GM23248 (cell line): ENCODE measurements around the gene PKD1L1. TPM values are rescaled to one million over a fixed set of nuclear protein-coding genes. Genes with fewer than 3 reads are reported as not detected.

Experiments
- DNase-seq: peaks from one replicate; pipeline ENCODE4 v3.0.0-alpha.2; 2015
- H2AFZ ChIP-seq: fragments of 200-600 bp; sonication (generic); 2 replicates; pipeline ENCODE4 v1.6.1; 2016; ENCODE audit warnings: antibody characterized with exemption
- H3F3A ChIP-seq: fragments of 200-600 bp; sonication (generic); 2 replicates; pipeline ENCODE4 v1.6.1; 2016; ENCODE audit warnings: mild to moderate bottlenecking, antibody characterized with exemption, mixed run types; ENCODE audit not compliant: insufficient read depth
- H3K27ac ChIP-seq: fragments of 200-600 bp; sonication (generic); 2 replicates; pipeline ENCODE4 v1.5.1; 2016; ENCODE audit warnings: mild to moderate bottlenecking
- H3K27me3 ChIP-seq: fragments of 200-600 bp; sonication (generic); replicated peaks from 2 replicates; pipeline ENCODE4 v1.6.1; 2016; ENCODE audit warnings: mild to moderate bottlenecking; ENCODE audit not compliant: insufficient read depth
- H3K36me3 ChIP-seq: fragments of 200-600 bp; sonication (generic); 2 replicates; pipeline ENCODE4 v1.6.1; 2016; ENCODE audit warnings: low read depth, mild to moderate bottlenecking
- H3K4me1 ChIP-seq: fragments of 200-600 bp; sonication (generic); 2 replicates; pipeline ENCODE4 v1.6.1; 2016; ENCODE audit warnings: mild to moderate bottlenecking; ENCODE audit not compliant: insufficient read depth
- H3K4me2 ChIP-seq: fragments of 200-600 bp; sonication (generic); one replicate; pipeline ENCODE4 v1.6.1; 2016; ENCODE audit warnings: mild to moderate bottlenecking; ENCODE audit not compliant: unreplicated experiment
- H3K4me3 ChIP-seq: fragments of 200-600 bp; sonication (generic); 2 replicates; pipeline ENCODE4 v1.5.1; 2016; ENCODE audit warnings: mild to moderate bottlenecking
- H3K79me2 ChIP-seq: fragments of 200-600 bp; sonication (generic); 2 replicates; pipeline ENCODE4 v1.6.1; 2016; ENCODE audit warnings: mild to moderate bottlenecking; ENCODE audit not compliant: insufficient read depth
- H3K9ac ChIP-seq: fragments of 200-600 bp; sonication (generic); 2 replicates; pipeline ENCODE4 v1.6.1; 2016; ENCODE audit warnings: mild to moderate bottlenecking
- H3K9me2 ChIP-seq: fragments of 200-600 bp; sonication (generic); 2 replicates; pipeline ENCODE4 v1.6.1; 2016; ENCODE audit warnings: mixed run types, mild to moderate bottlenecking, moderate library complexity; ENCODE audit not compliant: insufficient read depth
- H3K9me3 ChIP-seq: fragments of 200-600 bp; sonication (generic); one replicate; pipeline ENCODE4 v1.6.1; 2017; ENCODE audit warnings: low read depth
- H4K20me1 ChIP-seq: fragments of 200-600 bp; sonication (generic); 2 replicates; pipeline ENCODE4 v1.6.0; 2016; ENCODE audit not compliant: insufficient read depth
- EZH2 ChIP-seq: fragments of 200-600 bp; sonication (generic); IDR thresholded peaks from 2 replicates; pipeline ENCODE4 v1.6.1; 2018; ENCODE audit warnings: antibody characterized with exemption, mild to moderate bottlenecking; ENCODE audit not compliant: insufficient read depth, poor library complexity, severe bottlenecking
- EZH2phosphoT487 ChIP-seq: fragments of 200-600 bp; sonication (generic); IDR thresholded peaks from 2 replicates; pipeline ENCODE4 v1.6.1; 2018; ENCODE audit warnings: antibody characterized with exemption, moderate library complexity, mild to moderate bottlenecking, low read depth; ENCODE audit not compliant: insufficient read depth
- WGBS, 2 experiments: methylation state at CpG; one replicate each; pipeline ENCODE4 v1.1.6; 2015 to 2017; ENCODE audit warnings: low lambda C conversion rate in 2 of 2, low coverage in 1 of 2; ENCODE audit errors: missing lambda C conversion rate in 2 of 2; 5-methylcytosine and 5-hydroxymethylcytosine counted together
- in situ Hi-C: fragments of 300-500 bp; cut with MboI; formaldehyde crosslinking; loops from 2 replicates; pipeline ENCODE4 v1.15.0; 2020
- polyA plus RNA-seq: library from polyadenylated mRNA; unstranded; fragments of >200 nt; fragmentation: Nextera tagmentation; extraction: Ambion mirVana; gene quantifications from 2 replicates; pipeline ENCODE4 v1.2.1, GENCODE V29; 2016
- total RNA-seq: library from RNA; depleted of rRNA; stranded (reverse); fragments of >200 nt; shearing (Covaris generic); gene quantifications from 2 replicates; pipeline ENCODE4 v1.2.3, GENCODE V29; 2014

Gene PKD1L1
- total and polyA plus RNA-seq, 2 experiments from 2014 or later, result 0.06 to 0.11 TPM

GRCh38 chr7:47901542-47901941 is 46.7 kb downstream of the PKD1L1 start:
- no peaks in the 10 kb centered on the region for H3K9me2 ChIP-seq
- H3K9me3 ChIP-seq, result no peaks in the 10 kb centered on the region
- 70 to 74% methylated on average over 11 of the region's 11 CpGs for WGBS, 2 experiments
- H3K4me2 ChIP-seq, result no peak overlapping the region
- peaks cover 9% of the 10 kb centered on the region for H3K4me1 ChIP-seq
- H3K4me3 ChIP-seq, result no peak overlapping the region
- no peak overlapping the region for H3K9ac ChIP-seq
- H3K79me2 ChIP-seq, result no peaks in the 10 kb centered on the region
- H3K27me3 ChIP-seq, result no peaks in the 10 kb centered on the region
- DNase-seq, result peak; percentile 65
- TF ChIP-seq EZH2phosphoT487 (no peak), EZH2 (no peak)
- no peaks in the 10 kb centered on the region for H3K36me3 ChIP-seq
- in situ Hi-C loops, result no loop called here
- H3F3A ChIP-seq, result no peaks in the 10 kb centered on the region
- H2AFZ ChIP-seq, result no peak overlapping the region
- H4K20me1 ChIP-seq, result no peaks in the 10 kb centered on the region
- H3K27ac ChIP-seq, result no peak overlapping the region

GRCh38 chr7:47897831-47898230 is 50.4 kb downstream of the PKD1L1 start:
- no peak overlapping the region for H3K4me3 ChIP-seq
- no peaks in the 10 kb centered on the region for H3K27me3 ChIP-seq
- H3K9me3 ChIP-seq, result no peaks in the 10 kb centered on the region
- TF ChIP-seq EZH2 (no peak), EZH2phosphoT487 (no peak)
- H3K4me2 ChIP-seq, result no peak overlapping the region
- no peaks in the 10 kb centered on the region for H3K9me2 ChIP-seq
- no peak overlapping the region for H3K9ac ChIP-seq
- H3K27ac ChIP-seq, result no peak overlapping the region
- no peak overlapping the region for H2AFZ ChIP-seq
- peaks cover 9% of the 10 kb centered on the region for H3K4me1 ChIP-seq
- no peaks in the 10 kb centered on the region for H3K36me3 ChIP-seq
- no peak for DNase-seq
- no peaks in the 10 kb centered on the region for H4K20me1 ChIP-seq
- no peaks in the 10 kb centered on the region for H3F3A ChIP-seq
- no peaks in the 10 kb centered on the region for H3K79me2 ChIP-seq
- 63 to 64% methylated on average over 4 of the region's 4 CpGs for WGBS, 2 experiments
- in situ Hi-C loops, result no loop called here

GRCh38 chr7:47896809-47897423 is 51.4 kb downstream of the PKD1L1 start:
- no peaks in the 10 kb centered on the region for H3K27me3 ChIP-seq
- no peak overlapping the region for H3K4me3 ChIP-seq
- peaks cover 6% of the 10 kb centered on the region for H3K4me1 ChIP-seq
- no peaks in the 10 kb centered on the region for H3K79me2 ChIP-seq
- no peak overlapping the region for H3K27ac ChIP-seq
- no peaks in the 10 kb centered on the region for H4K20me1 ChIP-seq
- no peaks in the 10 kb centered on the region for H3K36me3 ChIP-seq
- no peaks in the 10 kb centered on the region for H3K9me3 ChIP-seq
- 61 to 66% methylated on average over 9 of the region's 9 CpGs for WGBS, 2 experiments
- TF ChIP-seq EZH2phosphoT487, result no peak
- no peak for TF ChIP-seq EZH2
- DNase-seq, result no peak
- in situ Hi-C loops, result no loop called here
- H3F3A ChIP-seq, result no peaks in the 10 kb centered on the region
- no peak overlapping the region for H3K9ac ChIP-seq
- no peaks in the 10 kb centered on the region for H3K9me2 ChIP-seq
- no peak overlapping the region for H2AFZ ChIP-seq
- no peak overlapping the region for H3K4me2 ChIP-seq

- in situ Hi-C loops, result no loop called here
- WGBS, 2 experiments, result 98 to 100% methylated on average over 2 of the region's 2 CpGs
- TF ChIP-seq EZH2phosphoT487 (no peak), EZH2 (no peak)
- Histone ChIP-seq H3K9me3 (no peaks in the 10 kb centered on the region), H3K9ac (no peak overlapping the region), H3K79me2 (no peaks in the 10 kb centered on the region), H3F3A (no peaks in the 10 kb centered on the region), H3K27ac (no peak overlapping the region), H3K4me2 (no peak overlapping the region), H3K4me3 (no peak overlapping the region), H3K36me3 (no peaks in the 10 kb centered on the region), H3K9me2 (no peaks in the 10 kb centered on the region), H2AFZ (no peak overlapping the region), H3K4me1 (no peaks in the 10 kb centered on the region), H4K20me1 (no peaks in the 10 kb centered on the region), H3K27me3 (no peaks in the 10 kb centered on the region)
- DNase-seq, result no peak
Measured at GRCh38 chr7:47895026-47895425, 53.2 kb downstream of the PKD1L1 start.
